Stimulated activated CD8-positive, alpha-beta memory T cell treated with anti-CD3 and anti-CD28 coated beads, Interleukin-15, amount 100 ng/mL, for 24 hours (primary cell): ENCODE results near the gene ASCC1.
"Not testable (repeated sequence)": the region's sequence is repeated elsewhere in the genome, so short reads cannot be mapped to it uniquely, and the experiment has no call there.

Experiments
- DNase-seq: peaks from one replicate; pipeline ENCODE4 v3.0.0-alpha.2; 2020; ENCODE audit warnings: low read depth

Gene ASCC1, protein sequence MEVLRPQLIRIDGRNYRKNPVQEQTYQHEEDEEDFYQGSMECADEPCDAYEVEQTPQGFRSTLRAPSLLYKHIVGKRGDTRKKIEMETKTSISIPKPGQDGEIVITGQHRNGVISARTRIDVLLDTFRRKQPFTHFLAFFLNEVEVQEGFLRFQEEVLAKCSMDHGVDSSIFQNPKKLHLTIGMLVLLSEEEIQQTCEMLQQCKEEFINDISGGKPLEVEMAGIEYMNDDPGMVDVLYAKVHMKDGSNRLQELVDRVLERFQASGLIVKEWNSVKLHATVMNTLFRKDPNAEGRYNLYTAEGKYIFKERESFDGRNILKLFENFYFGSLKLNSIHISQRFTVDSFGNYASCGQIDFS

DNA sequence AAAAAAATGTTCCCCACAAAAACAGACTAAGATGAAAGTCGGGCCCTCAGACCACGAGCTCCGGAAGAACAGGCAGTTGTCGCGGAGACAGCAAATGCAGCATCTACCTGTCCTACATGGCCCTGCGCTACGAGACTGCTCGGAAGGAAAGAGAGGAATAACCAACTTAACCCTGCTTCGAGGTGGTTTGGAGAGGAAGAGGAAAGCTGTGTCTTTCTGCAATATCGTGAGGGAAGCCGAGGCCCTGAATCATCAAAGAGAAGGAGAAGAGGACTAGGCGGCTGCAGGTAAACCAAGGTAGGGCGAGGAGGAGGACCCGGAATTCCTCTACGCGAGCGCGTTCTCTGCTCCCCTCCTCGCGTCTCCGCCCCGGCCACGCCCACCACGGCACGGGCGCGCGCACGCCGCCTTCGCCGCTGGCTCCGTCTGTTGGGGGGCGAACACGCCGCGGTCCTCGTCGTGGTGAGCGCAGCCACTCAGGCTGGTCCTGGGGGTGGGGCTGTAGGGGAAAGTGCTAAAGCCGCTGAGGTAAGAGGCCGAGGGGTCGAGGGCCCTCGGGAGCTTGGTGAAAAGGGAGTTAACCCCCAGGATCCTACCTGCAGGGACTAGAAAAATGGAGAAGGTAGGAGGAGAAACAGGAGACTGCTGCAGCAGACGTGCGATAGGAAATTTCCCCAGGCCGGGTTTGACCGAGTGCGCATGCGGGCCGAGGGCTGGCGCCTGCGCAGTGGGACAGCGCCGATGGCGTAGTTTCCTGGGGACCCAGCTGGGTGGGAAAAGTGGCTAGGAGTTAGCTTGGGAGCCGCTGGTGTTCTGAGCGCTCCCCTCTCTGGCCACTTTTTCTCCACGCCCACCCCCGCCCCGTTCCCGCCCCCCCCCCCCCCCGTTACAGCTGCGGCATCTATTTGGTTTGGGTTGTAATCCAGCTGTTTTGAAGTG lies at the start of gene ASCC1, which contains the start of gene ANAPC16:
TSS of gene ASCC1 (minus strand) at position 666 of the 939 bp plus-strand sequence. CDS start 2,978 bp downstream, outside the sequence.
TSS of gene ANAPC16 (plus strand) at position 402 of the 939 bp plus-strand sequence. CDS start 7,903 bp downstream, outside the sequence.
- peak; percentile 91 for DNase-seq

DNA sequence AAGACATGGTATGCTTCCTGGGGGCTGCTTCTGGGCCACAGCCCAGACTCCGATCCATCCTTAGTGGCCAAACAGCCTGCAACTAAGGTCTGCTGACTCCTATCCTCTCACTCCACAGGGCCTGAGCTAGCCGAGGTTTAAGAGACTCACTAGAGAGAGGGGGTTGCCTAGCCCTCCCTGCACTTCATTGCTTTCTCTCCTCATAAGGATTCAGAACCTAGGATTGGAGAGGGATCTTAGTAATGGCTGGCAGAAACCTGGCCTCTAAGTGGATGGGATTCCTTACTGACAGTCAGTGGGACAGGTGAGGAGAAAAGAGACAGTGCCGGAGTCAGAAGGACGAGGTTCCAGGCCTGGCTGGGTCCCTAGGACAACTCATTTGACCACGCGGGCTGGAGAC lies 49.4 kb upstream of the ASCC1 start:
- DNase-seq = no peak

DNA sequence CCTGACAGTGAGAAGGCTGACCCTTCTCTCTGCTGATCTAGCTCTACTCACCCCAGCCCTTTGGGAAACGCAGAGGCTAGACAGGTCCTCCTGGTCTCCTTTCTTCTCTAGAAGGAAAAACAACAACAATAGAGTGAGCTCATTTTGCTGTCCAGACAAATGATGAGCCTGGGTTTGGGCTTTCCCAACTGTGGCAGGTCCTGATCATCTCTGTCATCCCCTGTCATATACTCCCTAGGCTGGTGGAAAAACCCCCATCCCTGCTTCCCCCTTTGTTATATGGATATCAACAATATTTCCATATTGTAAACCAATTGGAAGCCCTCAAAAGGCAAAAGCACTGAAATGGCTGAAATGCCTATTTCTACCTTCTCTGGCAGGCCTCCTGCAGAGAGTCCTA lies 48.5 kb upstream of the ASCC1 start:
- DNase-seq = no peak

DNA sequence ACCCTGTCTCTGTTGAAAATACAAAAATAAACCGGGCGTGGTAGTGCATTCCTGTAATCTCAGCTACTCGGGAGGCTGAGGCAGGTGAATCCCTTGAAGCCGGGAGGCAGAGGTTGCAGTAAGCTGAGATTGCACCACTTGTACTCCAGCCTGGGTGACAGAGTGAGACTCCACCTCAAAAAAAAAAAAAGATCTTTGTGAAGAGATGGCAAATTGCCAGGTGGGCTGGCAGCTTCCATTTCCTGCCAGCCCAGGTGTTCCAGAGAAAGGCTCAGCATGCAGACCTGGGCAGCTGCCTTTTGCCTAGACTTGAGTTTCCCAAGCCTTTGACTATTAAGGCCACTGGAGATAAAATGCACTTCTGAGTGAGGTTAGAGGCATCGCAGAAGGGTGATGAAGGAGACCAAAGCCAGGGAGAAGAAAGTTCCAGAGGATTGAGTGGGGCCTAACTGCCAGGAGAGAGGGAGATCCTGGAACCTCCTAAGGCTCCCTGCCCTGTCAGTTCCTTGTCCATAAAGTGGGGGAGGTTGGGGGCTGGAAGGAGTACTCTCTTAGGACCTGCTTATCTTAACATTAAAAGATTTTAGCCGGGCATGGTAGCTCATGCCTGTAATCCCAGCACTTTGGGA lies 47.7 kb upstream of the ASCC1 start:
- no peak for DNase-seq

DNA sequence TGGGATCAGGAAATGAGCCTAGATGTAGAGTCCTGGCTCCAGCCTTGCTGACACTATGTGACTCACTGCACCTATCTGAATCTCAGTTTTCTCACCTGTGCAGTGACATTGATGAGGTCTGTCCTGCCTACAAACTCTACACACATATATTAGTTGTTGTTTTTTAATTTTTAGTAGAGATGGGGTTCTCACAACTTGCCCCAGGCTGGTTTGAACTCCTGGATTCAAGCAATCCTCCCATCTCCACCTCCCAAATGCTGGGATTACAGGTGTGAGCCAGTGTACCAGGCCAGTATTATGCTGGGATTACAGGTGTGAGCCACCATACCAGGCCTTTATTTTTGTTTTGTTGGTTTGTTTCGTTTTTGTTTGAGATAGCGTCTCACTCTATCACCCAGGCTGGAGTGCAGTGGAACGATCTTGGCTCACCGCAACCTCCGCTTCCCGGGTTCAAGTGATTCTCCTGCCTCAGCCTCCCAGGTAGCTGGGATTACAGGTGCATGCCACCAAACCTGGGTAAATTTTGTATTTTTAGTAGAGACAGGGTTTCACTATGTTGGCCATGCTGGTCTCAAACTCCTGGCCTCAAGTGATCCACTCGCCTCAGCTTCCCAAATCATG lies 45.8 kb upstream of the ASCC1 start:
- no peak for DNase-seq

DNA sequence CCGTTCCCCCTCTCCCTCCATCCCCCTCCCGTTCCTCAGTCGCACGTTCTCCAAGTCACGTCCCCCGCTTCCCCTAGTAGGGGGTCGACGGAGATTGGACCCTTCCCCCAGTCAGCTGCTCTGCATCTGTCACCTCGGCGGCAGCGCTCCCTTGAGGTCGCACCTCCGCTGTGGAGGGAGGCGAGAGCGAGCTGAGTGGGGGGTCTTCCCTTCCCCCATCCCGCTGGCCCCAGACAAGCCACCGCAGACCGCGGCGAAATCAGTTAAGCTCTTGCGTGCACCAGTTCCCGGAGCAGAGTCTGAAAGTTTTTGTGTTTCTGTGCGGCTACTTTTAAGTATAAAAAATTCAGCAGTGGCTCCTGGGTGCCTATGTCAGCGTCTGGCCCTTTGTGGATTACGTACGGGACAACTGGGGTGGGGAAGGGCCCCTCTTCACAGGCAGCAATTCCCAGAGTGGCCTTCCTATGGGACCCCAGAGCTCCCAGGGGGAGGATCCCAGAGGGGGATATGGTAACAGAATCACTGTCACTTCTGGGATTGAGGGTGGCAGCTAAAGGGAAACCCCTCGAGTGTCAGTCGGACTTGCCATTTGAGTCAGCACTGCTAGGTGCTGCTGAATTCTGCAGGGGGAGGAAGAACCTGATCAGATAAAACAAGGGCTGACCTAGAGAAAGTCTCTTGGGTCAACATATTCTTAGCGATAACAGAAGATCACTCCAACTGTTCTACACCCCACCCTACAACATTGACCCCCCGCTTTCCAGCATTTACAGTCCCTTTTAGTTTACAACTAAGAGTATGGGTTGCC lies 45.1 kb upstream of the ASCC1 start:
- DNase-seq = no peak

DNA sequence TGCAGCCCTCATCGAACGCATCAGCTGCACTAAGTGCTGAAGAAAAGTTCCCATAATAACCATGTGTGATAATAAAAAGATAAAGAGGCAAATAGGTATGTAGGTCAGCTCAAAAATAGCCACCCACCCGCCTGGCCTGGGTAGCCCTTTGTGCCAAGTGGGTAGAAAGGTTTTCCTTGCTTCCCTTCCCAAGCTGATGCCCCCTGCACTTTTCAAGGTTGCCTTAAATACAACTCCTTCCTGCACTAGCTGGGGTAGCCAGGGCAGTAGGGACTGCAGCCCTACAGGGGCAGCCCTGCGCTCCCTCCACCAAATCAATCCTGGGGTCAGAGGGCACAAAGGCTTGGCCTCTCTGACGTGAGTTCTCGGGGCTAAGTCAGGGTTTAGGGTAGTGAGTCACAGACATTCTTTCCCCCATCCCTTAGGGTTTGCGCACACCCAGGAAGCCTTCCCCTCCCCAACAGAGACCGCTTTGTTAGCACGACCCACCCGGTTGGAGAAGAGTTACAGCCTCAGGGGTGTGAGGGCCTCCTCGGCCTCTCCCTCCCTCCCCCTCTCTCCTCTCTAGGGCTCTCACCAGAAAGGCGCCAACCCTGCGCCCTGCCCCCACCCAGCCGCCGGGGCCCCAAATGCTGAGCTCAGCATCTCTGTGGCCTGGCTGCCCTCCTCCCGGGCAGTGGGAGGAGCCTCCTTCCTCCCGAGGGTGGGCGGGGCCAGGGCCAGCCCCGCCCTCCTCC lies 44.3 kb upstream of the ASCC1 start:
- peak; percentile 65 for DNase-seq

DNA sequence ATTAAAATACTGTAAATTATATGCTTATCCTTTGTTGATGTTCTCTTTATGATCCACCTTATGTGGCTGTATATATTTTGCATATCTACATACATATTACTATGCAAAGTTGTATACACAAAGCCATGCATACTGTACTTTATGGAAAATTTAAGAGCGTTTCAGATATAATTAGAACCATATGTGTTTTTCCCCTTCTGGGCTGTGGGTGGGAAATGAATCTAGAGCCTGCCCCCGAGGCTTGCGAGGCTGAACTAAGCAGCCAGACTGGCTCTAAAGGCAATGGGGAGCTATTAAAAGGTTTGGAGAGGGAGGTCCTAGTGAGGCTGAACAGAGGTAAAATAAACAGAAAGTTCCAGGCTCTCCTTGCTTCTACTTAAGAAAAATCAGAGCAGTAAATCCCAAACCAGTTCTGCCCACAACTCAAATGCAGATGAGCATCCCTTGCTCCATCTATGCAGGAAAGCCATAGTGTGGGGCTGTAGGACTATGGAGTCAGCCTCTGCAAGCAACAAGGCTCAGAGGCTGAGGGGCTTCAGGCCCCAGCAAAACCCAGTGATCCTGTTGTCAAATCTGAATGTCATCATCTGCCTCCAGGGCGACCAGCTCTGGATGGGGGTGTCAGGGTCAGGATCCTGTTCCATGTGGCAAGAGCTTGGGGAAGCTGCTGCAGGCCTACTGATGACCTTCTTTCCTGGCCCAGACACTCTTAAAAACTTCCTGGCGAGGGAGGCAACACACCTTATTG lies 43.6 kb upstream of the ASCC1 start:
- DNase-seq = no peak

DNA sequence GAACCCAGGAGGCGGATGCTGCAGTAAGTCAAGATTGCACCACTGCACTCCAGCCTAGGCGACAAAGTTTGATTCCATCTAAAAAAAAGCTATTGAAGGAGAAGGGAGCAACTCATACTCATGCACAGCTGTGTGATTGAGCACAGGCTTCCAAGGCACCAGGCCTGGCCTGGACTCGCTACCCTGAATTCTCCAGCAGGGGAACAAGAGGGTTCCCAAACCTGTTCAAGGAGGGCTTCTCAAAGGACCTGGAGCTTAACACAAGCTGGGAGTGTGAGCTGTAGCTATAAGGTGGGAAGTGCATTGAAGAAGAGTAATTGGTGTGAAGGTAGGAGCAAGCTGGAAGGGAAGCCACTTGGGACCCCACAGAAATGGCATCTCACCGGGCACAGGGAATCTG lies 42.5 kb upstream of the ASCC1 start:
- DNase-seq = no peak

DNA sequence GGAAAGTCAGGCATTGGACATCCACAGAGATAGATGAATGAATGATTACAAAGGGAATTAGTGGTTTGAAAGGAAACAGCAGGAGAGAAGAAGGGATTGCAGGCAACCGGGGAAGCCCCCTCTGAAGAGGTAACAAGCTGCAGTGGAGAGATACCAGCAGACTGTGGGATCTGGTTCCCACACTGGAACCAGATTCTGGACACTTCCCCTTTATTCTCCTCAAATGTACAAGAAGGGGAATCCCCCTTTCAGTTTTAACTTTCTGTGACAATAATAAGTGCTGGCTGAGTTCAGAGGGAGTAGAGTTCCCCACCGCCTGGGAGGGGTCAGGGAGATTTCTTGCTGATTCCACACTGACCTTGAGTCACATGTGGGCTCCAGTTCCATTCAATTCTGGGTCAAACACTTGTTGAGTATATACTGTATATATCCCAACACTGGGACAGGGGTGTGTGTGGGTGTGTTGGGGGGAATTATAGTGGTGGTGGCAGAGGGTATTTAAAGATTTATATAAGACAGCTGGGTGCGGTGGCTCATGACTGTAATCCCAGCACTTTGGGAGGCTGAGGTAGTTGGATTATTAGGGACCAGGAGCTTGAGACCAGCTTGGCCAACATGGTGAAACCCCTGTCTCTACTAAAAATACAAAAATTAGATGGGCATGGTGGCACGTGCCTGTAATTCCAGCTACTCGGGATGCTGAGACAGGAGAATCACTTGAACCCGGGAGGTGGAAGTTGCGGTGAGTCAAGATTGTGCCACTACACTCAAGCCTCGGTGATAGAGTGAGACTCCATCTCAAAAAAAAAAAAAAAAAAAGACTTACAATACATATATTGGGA lies 41.2 kb upstream of the ASCC1 start:
- no peak for DNase-seq

DNA sequence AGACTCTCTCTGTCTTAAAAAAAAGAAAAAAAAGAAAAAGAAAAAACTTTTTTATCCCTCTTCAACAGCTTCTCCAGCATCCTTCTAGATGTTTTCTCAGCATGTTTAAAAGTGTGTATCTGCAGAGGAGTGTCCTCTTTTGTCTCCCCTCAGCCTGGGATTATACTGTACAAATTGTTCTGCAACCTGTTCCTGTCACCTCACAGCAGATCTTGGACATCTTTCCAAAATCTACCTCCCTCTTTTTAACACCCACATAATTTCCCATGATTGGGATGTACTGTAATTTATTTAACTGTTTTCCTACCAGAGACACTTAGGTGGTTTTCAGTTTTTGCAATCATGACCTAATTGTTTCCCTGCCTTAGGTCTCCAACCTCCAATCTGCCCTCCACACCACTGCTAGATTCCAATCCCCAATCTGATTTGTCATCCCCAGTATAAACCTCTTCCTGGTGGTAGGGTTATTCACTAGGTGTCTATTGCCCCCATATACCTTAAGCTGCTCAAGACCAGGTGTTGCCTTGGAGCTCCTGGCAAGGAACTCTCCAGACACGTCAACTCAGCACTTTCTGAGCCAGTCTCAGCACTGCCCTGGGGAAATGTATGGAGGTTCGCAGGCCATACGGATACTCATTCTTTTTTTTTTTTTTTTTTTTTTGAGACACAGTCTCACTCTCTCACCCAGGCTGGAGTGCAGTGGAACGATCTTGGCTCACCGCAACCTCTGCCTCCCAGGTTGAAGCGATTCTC lies 40.1 kb upstream of the ASCC1 start:
- no peak for DNase-seq

DNA sequence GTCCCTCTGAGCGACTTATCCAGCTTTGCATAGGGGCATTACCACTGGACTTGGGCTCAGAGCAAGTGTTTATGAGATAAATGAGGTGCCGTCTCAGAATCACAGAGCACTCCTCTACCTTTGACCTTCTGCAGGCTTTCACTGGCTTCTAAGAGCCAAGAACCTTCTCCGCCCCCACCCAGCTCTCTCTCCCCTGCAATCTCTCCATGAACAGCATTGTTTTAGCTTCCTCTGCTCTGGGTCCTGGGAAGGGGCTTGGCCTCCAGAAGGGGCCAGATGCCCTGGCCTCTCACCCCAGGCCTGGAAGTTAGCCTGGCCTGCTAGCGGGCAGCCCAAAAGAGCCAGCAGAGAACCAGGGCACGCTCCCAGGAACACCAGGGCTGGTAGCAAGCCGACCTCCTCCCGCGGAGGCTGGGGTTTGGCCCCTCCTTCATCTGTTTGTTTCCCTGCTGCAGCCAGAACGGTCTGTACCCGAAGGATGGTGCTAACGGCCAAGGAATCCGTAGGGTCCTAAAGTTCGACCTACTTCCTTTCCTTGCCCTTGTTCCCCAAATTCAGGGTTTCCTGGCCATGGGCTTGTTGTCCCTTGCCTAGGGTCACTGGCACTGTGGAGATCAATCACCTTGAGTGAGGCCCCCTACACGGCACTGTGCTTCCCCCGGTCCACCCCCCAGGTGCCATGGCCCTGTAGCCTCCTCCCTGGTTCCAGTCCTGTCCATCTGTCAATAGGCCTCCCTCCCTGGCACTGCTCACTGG lies 38.9 kb upstream of the ASCC1 start:
- no peak for DNase-seq

DNA sequence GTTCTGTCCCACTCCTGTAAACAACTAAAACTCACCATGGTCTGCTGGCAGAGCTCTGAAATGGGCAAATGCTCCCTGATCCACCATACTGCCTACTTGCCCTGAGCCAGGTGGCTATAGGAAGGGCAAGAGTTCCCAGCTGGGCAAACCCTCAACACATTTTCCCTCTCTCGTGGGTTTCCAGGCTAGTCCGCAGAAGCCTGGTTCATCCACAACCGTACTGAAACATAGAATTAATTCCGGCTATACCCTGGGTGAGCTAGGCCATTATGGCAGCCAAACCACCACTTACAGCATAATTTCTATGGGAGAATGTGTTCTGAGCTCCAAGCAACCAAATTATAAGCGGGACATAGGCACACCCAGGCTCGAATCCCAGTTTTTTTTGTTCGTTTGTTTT lies 37.5 kb upstream of the ASCC1 start:
- DNase-seq = no peak

DNA sequence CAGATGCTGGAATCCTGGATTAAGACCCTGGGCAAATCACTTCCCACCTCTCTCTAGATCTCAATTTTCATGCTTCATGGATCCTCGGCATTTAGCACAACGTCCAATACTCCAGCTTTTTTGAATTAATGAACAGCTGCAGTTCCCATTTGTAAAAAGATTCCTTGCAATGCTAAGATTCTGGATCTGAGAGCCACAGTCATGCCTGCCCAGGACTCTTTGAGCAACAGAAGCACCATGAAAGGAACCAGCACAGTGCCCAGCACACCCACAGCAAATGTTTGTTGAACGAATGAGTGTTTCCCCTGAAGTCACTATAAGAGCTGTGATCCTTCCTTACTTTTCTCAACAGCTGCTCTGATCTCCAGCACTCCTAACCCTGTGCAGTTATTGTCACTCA lies 36.9 kb upstream of the ASCC1 start:
- no peak for DNase-seq

DNA sequence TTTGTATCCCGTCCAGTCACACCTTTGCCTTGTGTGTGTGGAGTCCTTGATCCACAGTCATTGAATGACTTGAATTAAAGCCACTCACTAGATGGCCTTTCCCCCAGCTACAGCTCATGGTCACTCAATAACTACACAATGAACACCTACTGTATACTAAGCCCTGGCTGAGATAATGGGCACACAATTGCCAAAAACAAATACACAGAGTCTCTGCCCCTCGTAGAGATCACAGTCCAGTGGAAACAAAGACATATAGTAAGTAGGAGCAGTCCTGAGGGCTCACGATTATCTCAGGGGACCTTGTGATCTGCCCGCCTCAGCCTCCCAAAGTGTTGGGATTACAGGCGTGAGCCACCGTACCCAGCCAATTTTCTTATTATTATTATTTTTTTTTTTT lies 35.6 kb upstream of the ASCC1 start:
- no peak for DNase-seq

DNA sequence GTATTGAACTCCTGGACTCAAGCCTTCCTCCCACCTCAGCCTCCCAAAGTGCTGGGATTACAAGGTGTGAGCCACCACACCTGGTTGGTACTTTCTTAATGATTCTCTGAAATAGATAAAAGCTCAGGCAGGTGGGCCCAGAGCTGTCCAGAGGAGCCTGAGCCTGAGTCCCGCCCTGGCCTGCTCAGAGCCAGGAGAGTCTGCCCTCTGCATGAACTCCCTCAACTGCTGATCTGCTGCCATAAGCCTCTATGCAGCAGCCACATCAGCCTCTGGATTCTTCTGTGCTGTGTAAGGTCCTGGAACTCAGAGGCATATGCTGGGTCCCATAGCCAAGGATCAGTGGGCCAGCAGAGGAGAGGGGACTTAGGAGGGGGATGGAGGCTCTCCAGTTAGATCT lies 34.6 kb upstream of the ASCC1 start:
- DNase-seq = no peak

DNA sequence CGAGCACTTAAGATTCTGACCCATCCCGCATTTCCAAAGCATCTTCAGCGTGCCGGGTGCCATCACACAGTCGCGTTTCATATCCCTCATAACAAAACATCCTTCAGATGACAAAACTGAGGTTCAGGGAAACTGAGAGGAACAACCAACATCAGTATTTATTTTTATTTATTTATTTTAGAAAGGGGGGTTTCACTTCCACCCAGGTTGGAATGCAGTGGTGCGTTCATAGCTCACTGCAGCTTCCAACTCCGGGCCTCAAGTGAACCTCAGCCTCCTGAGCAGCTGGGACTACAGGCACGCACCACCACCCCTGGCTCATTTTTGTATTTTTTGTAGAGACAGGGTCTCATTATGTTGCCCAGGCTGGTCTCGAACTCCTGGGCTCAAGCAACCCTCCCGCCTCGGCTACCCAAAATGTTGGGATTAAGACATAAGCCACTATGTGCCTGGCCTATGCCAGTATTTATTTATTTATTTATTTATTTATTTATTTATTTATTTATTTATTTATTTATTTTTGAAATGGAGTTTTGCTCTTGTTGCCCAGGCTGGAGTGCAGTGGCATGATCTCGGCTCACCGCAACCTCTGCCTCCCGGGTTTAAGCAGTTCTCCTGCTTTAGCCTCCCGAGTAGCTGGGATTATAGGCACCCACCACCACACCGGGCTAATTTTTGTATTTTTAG lies 33.2 kb upstream of the ASCC1 start:
- not testable (repeated sequence) for DNase-seq
